Measurements from ENCODE around the gene ADORA2A. TPM values are rescaled to one million over a fixed set of nuclear protein-coding genes. Genes with fewer than 3 reads are reported as not detected.

Gene ADORA2A
- total RNA-seq, 1 experiment from 2014 or later, result 3.5 TPM

DNA sequence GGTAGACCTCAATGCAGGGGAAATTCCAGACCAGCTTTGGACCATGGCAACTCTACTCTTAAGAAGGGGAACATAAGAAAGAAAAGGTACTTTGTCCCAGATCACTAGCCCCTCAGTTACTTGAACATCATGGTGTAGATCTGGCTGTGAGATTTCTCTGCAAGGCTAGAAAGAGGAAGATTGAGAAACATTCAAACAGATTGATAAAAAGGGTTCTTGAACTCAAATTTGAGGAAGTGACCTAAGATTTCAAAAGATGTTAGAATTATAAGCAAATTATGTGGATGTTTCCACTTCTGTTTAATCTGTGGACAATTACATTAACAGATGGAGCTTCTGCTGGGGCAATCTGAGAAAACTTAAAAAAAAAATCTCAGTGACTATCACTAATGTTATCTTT, 45.9 kb downstream of the ADORA2A start:
- no peak overlapping the region for H4K91ac ChIP-seq (ENCODE audit: insufficient read length, low read depth, low read length)
- H4K8ac ChIP-seq (replicated peaks; ENCODE audit: insufficient read length, low read depth, low read length), result no peak overlapping the region
- H3K4me1 ChIP-seq (ENCODE audit: insufficient read depth, low read length), result no peaks in the 10 kb centered on the region; the same call in 1 of the 2 replicates
- DNase-seq, result no peak
- H3T11ph ChIP-seq (ENCODE audit: low read length), result no peak overlapping the region
- H2AFZ ChIP-seq (ENCODE audit: low read length), result no peak overlapping the region
- Mint-ChIP-seq H3K9me3 (peaks cover 4 to 6% of the 10 kb centered on the region in 2 experiments; a peak in 2 of 5 replicates), H3K36me3 (ENCODE audit: insufficient read depth in 1 of 3, low read depth in 3 of 3) (no peaks in the 10 kb centered on the region), H3K4me1 (no peaks in the 10 kb centered on the region), H3K27ac (no peak overlapping the region), H3K27me3 (ENCODE audit: low read depth) (no peaks in the 10 kb centered on the region; the same call in none of the 2 replicates), H3K4me3 (no peak overlapping the region)
- no peak overlapping the region for H3K14ac ChIP-seq (ENCODE audit: insufficient read depth, low read length)
- H3K9me3 ChIP-seq (ENCODE audit: control insufficient read depth, low read depth, low read length), result no peaks in the 10 kb centered on the region
- no peak overlapping the region for H2BK20ac ChIP-seq (ENCODE audit: low read depth, low read length, poor library complexity, severe bottlenecking)
- no peak overlapping the region for H2BK5ac ChIP-seq (ENCODE audit: insufficient read length, low read length)
- H3K9ac ChIP-seq (ENCODE audit: extremely low read depth, insufficient read length, low read length), result no peak overlapping the region
- H3K23me2 ChIP-seq (ENCODE audit: insufficient read length, low read depth, low read length, poor library complexity, severe bottlenecking), result no peaks in the 10 kb centered on the region
- H3K23ac ChIP-seq (ENCODE audit: insufficient read length, low read depth, low read length), result no peak overlapping the region
- no peak overlapping the region for H3K4ac ChIP-seq (ENCODE audit: low read depth, low read length)
- TF ChIP-seq, protein P1, sequence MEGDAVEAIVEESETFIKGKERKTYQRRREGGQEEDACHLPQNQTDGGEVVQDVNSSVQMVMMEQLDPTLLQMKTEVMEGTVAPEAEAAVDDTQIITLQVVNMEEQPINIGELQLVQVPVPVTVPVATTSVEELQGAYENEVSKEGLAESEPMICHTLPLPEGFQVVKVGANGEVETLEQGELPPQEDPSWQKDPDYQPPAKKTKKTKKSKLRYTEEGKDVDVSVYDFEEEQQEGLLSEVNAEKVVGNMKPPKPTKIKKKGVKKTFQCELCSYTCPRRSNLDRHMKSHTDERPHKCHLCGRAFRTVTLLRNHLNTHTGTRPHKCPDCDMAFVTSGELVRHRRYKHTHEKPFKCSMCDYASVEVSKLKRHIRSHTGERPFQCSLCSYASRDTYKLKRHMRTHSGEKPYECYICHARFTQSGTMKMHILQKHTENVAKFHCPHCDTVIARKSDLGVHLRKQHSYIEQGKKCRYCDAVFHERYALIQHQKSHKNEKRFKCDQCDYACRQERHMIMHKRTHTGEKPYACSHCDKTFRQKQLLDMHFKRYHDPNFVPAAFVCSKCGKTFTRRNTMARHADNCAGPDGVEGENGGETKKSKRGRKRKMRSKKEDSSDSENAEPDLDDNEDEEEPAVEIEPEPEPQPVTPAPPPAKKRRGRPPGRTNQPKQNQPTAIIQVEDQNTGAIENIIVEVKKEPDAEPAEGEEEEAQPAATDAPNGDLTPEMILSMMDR (conservative IDR thresholded peaks at IDR 0.05), result no peak
- no peak overlapping the region for H3K27ac ChIP-seq (ENCODE audit: insufficient read length, low read depth, low read length)
- no peak overlapping the region for H3K4me2 ChIP-seq (ENCODE audit: insufficient read depth, insufficient read length, low read length)
- H4K20me1 ChIP-seq (ENCODE audit: control insufficient read depth, insufficient read depth, insufficient read length), result no peaks in the 10 kb centered on the region
- H2BK12ac ChIP-seq (ENCODE audit: insufficient read length, low read depth, low read length), result no peak overlapping the region
- no peak overlapping the region for H2BK120ac ChIP-seq (ENCODE audit: low read depth, low read length, poor library complexity, severe bottlenecking)
- no peak overlapping the region for H3K56ac ChIP-seq (ENCODE audit: insufficient read length, low read depth, low read length)
- no peaks in the 10 kb centered on the region for H3K79me2 ChIP-seq (ENCODE audit: insufficient read depth, low read length)
- no peak overlapping the region for H3K18ac ChIP-seq (ENCODE audit: insufficient read length, low read depth, low read length)
- H2BK15ac ChIP-seq (ENCODE audit: low read depth, low read length), result no peak overlapping the region
- H2AK5ac ChIP-seq (ENCODE audit: insufficient read length, low read length), result no peak overlapping the region
- H3K79me1 ChIP-seq (ENCODE audit: insufficient read depth, low read depth, low read length, poor library complexity, severe bottlenecking), result no peaks in the 10 kb centered on the region
- H4K5ac ChIP-seq (ENCODE audit: insufficient read length, low read depth, low read length), result no peak overlapping the region
- H3K27me3 ChIP-seq (ENCODE audit: insufficient read depth, low read length), result no peaks in the 10 kb centered on the region

All from H9 (cell line).